ENCODE results near the gene DHH.
A peak's percentile ranks its signal among the peaks of the same experiment; 100 is the strongest.

DHH gene

DNA sequence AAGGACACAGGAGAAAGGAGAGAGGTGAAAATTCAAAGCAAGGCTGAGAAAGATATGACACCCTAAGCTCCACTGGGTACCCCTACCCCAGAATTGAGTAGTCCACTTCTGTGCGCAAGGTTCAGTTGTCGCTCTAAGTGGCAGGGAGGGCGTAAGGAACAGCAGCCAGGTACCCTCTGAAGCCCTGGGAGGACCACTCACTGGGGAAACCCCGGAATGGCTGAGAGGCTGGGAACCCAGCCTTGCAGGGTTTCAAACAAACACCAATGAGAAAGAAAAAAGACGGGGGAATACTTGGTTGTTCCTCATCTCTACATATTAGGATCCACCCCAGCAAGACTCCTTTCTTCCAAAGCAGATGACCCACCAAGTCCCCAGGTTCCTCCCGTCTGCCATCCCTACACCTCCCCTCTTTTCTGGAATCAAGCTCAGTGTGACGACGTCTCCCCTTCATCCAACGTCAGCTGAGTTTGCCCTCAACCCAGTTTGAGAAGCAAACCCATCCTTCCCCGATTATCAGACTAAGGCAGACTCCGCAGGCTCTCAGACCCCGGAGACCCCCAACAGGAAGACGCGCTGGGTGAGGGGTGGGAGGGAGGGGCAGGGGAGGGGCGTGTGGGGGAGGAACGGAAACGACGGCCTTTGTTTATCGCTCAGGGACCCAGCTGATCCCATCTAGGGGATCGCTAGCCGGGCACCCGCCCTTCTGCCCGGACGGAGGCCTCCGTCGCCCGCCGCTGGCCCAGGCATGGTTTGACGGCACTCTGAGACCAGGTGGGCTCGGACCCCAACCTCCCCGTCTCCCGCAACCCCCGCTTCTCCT lies 15.3 kb upstream of the DHH start:
- DNase-seq (ENCODE audit: low read depth, low spot score) = peak; percentile 46

DNA sequence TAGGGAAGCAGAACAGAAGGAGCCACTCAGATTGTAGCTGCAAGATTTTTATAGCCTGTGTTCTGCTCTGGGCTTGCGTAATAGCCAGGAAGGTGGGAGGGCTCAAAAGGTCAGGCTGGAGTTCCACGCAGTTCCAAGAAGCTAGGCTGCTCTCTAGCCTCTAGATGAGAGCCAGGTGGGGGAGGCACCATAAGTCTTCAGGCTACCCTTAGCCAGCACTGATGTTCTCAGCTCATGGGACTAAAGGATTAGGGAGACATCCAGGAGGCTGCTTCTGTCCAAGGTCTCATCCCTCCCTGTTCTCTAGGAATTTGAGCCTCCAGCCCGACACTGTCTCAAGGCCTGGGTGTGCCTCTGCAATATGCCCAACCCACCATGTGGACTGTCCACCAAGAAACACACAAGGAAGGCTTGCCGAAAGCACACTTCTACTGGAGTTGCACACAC lies 14.4 kb upstream of the DHH start:
- no peak for DNase-seq (ENCODE audit: low read depth, low spot score)

DNA sequence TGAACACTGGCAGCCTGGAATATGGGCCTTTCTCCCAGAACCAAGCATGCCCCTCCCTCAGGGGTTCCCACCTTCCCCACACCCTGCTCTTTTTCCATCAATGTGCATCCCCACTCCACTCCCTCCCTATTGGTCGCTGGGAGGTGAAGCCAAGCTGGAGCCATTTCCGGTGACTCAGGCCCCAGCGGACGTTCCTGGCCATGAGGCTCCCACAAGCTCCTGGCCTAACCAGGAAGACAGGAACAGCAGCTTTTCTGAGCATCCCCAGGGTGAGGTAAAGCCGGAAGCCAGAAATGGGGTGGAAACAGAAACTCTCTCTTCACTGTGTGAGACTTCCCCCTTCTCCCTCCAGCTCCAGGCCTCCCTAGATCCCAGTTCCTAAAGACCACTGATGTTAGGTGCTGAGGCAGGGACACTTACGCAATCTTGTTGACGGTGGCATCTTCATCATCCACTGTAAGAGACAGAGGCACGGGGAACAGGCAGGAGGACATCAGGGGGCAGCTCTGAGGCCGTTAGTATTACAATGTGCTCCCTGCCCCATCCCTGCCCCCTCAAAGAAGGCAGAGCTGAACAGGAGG lies 11.0 kb upstream of the DHH start:
- DNase-seq (ENCODE audit: low read depth, low spot score) = no peak

DNA sequence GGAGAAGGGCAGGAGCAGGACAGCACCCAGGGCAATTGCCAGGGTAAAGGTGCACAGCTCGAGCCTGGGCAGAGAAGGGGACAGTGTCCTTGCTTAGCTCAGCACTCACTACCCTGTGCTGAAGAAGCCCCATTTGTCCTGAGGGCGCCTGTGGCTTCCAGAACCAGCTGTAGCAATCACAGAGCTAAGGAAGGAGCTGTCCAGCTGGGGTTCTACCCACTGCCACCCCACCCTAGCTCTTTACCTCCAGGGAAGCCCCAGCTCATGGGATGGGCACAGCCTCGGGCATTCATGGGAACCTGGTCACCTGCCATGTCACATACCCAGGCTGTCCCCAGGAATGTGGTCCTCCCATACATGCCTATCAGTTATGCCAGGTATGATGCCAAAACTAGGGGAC lies 10.2 kb upstream of the DHH start:
- no peak for DNase-seq (ENCODE audit: low read depth, low spot score)

DNA sequence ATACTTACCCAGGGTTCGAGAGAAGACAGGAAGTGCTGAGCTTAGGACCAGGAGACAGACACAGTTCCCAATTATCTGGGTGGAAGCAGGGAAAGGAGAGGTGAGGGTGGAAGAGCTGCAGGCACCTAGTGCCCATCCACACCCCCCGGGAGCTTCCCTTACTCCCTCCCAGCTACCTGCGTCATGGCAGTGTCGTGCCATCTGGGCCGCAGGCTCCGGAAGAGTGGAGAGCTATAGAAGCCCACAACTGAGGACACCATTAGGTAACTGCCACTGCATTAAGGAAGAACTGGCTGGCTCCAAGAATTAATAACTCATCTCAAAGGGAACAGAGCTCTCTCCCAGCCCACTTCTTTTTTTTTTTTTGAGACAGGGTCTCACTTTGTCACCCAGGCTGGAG lies 5.8 kb upstream of the DHH start:
- DNase-seq (ENCODE audit: low read depth, low spot score) = no peak

DNA sequence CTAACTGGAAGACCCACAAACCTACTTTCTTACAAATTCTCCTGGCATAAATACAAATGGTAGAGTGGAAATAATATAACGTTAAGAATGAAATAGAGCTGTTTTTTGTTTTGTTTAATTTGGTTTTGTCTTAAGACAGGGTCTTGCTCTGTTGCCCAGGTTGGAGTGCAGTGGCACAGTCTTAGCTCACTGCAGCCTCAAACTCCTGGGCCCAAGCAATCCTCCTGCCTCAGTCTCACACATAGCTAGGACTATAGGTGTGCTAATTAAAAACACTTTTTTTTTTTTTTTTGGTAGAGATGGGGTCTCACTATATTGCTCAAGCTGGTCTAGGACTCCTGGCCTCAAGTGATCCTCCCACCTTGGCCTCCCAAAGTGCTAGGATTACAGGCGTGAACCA lies 4.1 kb upstream of the DHH start:
- no peak for DNase-seq (ENCODE audit: low read depth, low spot score)

DNA sequence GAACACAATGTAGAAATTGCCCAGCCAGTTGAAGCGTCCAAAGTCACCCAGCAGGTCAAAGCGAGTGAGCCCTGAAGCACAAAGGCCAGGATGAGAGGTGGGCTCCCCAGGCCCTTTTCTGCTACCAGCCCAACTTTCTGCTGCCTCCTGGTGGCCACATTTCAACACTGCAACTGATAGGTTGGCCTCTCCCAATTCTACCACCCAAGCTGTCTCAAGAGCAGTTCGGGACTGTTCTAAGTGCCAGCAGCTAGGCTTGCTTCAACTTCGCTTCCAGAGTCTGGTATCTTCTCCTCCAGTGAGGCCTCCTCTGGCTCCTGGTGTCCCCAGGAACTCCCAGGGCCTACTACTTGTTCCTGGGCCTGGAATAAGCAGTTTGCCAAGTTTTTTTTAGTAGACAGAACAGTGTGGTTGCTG lies 3.4 kb upstream of the DHH start:
- DNase-seq (ENCODE audit: low read depth, low spot score) = peak; percentile 70

DNA sequence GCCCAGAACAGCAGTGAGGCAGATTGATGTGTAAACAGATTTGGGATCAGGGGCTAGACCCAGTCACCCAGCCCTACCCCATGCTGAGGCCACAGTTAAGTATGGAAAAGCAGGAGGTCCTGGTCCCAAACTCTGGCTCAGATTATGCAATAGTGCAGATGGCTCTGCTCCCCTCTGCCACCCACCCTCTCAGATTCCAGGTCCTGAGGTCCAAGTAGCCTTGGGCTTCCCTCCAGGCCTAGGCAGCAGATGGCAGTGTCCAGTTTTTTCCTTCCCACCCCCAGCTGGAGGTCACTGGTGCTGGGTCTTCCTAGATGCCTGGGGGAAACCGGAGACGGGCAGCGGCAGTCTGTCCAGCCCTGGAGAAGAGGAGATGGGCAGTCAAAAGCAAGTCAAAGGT lies 2.8 kb upstream of the DHH start:
- no peak for DNase-seq (ENCODE audit: low read depth, low spot score)

DNA sequence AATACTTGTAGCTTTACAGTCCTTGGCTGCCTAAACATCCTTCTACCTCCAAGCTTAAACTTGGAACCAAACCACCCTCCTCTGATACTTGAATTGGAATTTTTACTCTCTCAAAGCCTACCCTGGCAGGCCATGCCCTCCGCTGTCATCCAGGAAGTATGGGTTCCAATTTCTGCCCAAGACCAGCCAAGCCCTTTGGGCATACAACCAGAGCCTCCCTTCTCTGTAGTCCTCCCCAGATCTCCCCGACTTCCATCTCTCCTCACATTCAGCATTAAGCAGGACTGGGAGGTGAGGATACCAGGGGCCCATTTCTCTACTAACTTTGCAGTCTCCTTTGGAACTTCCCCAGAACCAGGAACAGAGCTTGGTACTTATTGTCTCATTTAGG lies 369 bp upstream of the DHH start:
- no peak for DNase-seq (ENCODE audit: low read depth, low spot score)

DNA sequence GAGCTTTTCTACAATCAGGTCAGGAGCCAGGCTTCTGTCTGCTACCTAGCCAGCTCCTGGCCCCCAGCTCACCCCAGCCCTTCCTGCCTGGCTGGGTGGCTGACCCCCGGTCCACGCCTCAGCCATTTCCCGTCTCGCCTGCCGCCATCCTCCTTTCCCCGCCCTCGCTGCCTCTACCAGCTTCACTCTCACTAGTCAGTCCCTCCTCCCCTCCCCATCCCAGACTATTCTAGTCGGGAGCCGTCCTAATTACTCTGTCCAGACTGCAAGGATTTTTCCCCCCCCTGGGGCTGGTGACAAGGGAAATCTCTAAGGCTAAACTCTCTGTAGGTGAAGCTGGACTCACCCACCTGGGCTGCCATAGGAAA lies 825 bp downstream of the DHH start:
- DNase-seq (ENCODE audit: low read depth, low spot score) = peak; percentile 21

DNA sequence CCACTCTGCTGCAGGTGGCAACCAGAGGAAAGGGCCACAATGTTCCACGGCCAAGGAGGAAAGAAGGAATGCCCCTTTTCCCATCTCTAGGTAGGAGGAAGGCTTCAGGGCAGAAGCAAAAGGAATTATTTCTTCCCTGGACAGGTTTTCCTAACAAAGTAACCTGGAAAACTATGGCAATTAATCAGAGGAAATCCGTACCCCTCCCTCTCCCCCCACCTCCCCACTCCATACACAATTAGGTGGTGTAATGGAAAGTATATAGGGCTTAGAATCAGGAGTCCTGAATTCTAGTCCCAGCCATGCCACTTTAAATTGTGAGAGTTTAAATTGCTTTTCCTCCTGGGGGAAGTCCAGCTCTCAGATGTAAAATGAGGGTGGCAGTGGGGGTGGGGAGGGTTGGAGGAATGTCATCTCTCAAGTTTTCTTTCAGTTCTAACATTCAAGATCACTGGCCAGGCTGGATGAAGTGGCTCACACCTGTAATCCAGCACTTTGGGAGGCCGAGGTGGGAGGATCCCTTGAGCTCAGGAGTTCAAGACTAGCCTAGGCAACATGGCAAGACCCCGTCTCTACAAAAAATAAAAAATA lies 1.7 kb downstream of the DHH start:
- no peak for DNase-seq (ENCODE audit: low read depth, low spot score)

DNA sequence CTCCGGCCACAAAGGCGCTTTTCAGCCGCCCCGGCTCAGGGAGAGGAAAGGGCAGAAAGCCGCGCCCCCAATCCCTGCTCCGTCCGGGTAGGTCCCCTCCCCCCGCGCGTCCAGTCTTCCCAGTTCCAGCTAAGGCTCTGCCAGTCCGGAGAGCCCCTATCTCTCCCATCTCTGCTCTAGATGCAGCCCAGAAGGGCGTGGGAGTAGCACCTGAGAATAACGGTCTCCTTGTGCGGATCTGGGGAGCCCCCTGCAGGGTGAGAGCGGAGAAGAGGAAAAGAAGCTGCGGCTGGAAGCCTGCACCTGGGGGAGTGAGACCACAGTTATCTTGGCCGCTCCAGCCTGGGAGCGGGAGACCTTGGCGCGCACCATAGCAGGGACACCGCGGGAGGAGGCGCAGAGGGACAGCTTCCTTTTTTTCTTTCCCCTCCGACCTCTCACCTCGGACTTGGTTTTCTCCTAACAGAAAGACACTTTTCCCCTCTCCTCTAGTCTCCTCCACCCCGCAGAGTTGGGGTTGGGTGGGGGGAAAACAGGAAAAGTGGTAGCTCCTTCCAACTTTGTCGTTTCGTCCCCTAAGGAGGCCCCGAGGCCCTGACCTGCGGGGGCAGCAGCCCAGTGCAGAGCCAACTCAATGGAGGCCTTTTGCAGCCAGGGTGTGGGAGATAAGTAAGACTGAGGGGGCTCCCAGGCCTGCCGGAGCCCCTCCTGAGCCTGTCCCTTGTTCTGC lies 2.4 kb downstream of the DHH start:
- DNase-seq (ENCODE audit: low read depth, low spot score) = peak; percentile 69

DNA sequence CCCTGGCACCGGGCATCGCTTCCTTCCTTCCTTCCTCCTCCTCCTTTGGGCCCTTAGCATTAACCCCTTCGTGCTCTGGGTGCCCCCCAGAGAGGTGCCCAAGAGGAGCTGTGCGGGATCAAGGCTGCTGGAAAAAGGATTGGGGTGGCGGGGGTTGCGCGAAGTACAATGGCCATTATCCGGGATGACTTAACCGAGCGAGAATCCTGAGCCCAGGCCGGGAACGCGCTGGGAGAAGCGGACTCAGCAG lies 2.8 kb downstream of the DHH start:
- no peak for DNase-seq (ENCODE audit: low read depth, low spot score)

DNA sequence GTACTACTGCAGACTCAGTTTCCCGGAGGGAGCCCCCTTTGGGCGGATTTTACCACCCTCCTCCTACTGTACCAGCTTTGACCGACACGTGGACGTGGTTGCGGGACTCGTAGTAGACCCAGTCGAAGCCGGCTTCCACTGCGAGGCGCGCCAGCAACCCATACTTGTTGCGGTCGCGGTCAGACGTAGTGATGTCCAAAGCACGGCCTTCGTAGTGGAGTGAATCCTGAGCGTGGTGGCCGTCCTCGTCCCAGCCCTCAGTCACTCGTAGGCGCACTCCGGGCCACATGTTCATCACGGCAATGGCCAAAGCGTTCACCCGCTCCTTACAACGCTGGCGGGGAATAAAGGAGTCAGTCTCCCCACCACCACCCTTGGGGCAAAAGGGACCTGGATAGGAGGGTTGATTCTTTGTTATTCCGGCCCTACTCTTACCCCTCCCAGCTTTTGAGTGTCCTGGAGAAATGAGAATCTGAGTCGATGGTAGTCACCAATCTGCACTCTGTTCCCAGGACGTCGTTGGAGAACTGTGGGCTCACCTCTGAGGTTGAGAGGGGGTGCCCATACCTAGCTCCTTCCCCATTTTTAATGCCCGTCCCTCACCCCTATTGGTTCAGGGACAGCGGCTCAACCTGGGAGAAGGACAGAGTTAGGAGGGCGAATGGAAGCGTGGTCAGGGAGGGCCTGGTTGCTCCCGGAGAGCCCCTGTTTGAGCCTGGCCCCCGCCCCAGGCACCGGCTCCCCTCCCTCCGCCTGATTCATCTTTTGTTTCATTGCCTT lies 3.4 kb downstream of the DHH start:
- DNase-seq (ENCODE audit: low read depth, low spot score) = peak; percentile 29

DNA sequence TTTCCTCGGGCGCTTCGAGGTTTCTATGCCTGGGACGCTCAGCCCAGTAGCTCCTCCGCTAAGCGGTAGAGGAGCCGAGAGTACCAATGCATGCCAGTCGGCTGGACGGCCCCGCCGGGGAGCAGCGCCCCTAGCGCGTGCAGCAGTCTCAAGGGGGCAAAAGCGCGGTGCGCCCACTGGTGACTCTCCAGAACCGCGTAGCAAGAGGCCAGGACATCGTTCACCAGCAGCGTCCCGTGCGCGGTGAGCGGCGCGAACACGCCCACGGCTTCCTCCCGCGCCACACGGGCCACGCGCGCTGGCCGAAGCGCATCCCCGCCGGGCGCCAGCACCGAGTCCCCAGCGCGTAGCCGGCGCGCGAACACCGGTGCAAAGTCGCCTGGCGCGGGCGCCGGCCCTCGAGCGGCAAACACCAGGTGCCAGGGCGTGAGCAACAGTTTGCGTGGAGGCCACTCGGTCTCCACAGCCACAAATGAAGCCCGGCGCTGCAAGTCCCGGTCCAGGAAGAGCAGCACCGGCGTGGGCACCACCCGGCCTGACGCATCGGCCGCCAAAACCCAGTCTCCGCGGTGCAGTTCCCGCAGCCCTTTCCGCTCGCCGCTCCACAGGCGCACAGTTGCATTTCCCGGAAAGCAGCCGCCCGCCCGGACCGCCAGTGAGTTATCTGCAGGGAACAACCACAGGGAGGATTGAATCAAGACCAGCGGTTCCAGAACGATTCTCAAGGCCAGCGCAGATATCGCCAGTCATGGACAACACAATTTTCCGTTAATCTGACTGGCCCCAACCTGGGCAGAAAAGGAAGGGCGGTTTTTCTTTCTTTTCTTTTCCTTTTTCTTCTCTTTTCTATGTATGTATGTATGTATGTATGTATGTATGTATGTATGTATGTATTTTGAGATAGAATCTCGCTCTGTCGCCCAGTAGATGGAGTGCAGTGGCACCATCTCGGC lies 4.5 kb downstream of the DHH start:
- DNase-seq (ENCODE audit: low read depth, low spot score) = peak; percentile 66

DNA sequence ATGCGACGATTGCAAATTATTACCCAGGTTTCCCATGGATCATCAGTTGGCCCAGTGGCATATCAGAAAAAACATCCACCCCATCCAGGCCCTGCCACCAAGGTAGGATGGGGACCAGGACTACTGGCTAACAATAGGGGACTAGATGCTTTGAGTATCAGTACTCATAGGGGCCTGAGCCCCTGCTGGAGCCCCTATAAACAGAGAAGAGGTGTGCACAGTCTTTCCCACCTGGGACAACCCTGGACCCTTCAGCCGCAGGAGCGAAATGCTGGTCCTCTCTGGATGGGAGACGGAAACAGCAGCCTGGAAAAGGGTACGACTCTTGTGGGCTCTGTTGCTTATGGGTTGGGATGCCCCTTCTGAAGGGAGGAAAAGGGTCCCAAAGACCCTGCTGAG lies 5.7 kb downstream of the DHH start:
- DNase-seq (ENCODE audit: low read depth, low spot score) = no peak

DNA sequence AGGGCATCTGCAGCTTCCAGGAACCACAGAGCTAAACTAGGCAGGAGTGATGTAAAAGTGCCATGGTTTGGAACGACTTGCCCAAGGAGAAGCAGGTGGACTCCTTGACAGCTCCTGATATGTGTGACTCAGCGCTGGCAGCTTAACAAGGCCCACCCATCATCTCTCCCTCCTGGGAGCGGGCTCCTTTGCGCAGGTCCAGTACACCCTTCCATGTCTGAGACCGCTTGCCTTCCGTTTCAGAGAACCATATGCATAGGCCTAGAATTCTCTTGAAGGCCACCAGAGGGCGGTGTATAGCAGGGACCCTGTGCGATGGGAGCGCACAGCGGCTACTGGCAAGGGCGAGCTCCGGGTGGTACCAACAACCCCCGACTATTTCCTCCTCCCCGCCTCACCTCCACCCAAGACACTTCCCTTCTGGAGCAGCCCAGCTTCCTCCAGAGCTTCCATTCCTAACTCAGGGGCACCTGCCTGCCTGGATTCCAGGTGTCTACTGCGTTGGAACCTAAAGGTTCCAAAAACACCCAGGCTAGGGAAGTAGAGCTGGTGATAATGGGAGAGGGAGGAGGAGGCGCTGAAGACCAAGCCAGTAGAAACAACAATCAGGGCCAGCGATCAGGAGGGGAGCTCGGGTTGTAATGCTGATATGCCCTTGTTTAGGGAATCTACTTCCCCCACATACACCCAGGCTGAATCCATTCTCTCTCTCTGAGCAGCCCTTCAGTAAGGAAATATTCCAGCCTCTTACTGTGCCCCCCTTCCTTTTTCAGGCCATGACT lies 6.3 kb downstream of the DHH start:
- peak; percentile 95 for DNase-seq (ENCODE audit: low read depth, low spot score)

DNA sequence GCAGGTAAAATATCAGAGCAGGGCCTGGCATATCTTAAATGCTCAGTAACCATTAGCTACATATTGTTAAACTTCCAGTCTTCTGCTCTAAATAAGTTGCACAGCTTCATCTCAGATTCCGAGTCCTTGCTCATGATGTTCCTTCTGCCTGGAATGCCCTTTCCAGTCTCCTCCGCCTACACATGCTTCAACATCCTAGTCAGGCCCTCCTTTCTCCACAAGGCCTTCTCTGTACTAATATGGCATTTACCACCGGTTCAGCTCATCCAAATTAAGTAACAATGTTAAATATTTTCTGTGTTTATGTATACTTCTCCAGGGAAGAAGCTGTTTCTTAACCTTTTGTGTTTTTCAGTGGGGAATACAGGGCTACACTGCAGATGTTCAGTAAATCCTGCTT lies 8.5 kb downstream of the DHH start:
- no peak for DNase-seq (ENCODE audit: low read depth, low spot score)

DNA sequence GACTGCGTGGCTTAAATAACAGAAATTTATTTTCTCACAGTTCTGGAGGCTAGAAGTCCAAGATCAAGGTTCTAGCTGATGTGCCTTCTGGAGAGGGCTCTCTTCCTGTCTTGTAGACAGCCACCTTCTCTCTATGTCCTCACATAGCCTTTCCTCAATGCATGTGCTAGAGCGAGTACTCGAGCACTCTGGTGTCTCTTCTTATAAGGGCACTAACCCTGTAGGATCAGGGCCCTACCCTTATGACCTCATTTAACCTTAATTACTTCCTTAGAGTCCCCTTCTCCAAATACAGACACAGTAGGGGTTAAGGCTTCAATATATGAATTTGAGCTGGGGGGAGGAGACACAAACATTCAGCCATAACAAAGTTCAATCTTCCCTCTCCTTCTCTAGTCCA lies 10.2 kb downstream of the DHH start:
- no peak for DNase-seq (ENCODE audit: low read depth, low spot score)

DNA sequence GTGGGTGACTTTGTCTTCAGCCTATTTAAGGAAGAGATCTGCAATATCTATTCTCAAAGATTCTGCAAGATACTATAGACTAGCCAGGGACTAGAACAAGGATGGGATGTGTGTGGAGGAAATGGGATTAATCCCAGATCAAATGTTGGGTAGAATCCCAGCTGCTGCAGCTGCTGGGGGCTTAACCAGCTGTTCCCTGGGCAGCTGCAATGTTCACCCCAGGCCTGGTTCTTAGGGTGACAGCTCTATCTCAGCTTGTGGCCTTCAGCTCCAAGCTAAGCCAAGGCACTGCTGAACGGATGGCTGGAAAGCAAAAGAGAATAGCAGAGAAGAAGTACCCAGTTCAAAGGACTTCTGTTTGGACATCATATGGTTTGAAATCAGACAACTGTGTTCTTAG lies 14.8 kb downstream of the DHH start:
- no peak for DNase-seq (ENCODE audit: low read depth, low spot score)
